Neural cell (in vitro differentiated cells): ENCODE measurements around the gene ZNF462.

Experiments
- EP300 ChIP-seq: fragments of 450-650 bp; conservative IDR thresholded peaks from 2 replicates; pipeline ENCODE4 v1.6.1; 2014; ENCODE audit warnings: antibody characterized with exemption, mild to moderate bottlenecking, moderate library complexity; ENCODE audit not compliant: poor library complexity, severe bottlenecking
- EZH2 ChIP-seq: fragments of 200-600, 300-800 bp; shearing (Covaris generic), sonication (generic); IDR thresholded peaks from 2 replicates; pipeline ENCODE4 v1.6.1; 2014; ENCODE audit warnings: antibody characterized with exemption, low read length, borderline replicate concordance, mild to moderate bottlenecking; ENCODE audit not compliant: insufficient read depth, poor library complexity, severe bottlenecking
- POLR2AphosphoS5 ChIP-seq: IDR thresholded peaks from 2 replicates; pipeline ENCODE4 v1.6.1; 2012
- TF ChIP-seq, protein P1 (sequence below): fragments of 450-650 bp; IDR thresholded peaks from 2 replicates; pipeline ENCODE4 v1.5.1; 2014; ENCODE audit warnings: antibody characterized with exemption, mild to moderate bottlenecking, moderate library complexity; ENCODE audit not compliant: poor library complexity, severe bottlenecking

DNA sequence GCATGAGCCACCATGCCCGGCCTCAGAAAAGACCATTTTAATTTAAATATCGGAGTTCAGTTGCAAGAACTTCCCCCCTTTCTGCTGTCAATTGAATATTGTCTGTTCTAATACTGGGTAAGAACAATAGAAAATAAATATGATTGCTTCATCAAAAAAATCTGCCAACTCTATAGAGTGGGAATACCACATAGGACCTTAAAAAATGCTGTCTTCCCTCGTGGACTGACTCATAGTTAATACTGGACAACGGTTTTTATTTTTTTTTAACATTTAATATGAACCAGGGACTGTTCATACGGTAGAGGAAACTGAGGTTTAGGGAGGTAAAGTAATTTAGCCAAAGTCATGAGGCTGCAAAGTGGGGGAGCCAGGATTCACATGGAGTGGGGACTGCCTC, 9.7 kb downstream of the ZNF462 start:
- TF ChIP-seq, protein P1, sequence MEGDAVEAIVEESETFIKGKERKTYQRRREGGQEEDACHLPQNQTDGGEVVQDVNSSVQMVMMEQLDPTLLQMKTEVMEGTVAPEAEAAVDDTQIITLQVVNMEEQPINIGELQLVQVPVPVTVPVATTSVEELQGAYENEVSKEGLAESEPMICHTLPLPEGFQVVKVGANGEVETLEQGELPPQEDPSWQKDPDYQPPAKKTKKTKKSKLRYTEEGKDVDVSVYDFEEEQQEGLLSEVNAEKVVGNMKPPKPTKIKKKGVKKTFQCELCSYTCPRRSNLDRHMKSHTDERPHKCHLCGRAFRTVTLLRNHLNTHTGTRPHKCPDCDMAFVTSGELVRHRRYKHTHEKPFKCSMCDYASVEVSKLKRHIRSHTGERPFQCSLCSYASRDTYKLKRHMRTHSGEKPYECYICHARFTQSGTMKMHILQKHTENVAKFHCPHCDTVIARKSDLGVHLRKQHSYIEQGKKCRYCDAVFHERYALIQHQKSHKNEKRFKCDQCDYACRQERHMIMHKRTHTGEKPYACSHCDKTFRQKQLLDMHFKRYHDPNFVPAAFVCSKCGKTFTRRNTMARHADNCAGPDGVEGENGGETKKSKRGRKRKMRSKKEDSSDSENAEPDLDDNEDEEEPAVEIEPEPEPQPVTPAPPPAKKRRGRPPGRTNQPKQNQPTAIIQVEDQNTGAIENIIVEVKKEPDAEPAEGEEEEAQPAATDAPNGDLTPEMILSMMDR, result no peak
- TF ChIP-seq EZH2, result no peak
- no peak for TF ChIP-seq POLR2AphosphoS5
- no peak for TF ChIP-seq EP300
